HS-5 (cell line): ENCODE data around the gene SLC39A13.
A peak's percentile ranks its signal among the peaks of the same experiment; 100 is the strongest.

Experiments used
- DNase-seq: peaks from one replicate; pipeline ENCODE4 v3.0.0-alpha.2; 2012; ENCODE audit warnings: low read depth

The SLC39A13 gene

DNA sequence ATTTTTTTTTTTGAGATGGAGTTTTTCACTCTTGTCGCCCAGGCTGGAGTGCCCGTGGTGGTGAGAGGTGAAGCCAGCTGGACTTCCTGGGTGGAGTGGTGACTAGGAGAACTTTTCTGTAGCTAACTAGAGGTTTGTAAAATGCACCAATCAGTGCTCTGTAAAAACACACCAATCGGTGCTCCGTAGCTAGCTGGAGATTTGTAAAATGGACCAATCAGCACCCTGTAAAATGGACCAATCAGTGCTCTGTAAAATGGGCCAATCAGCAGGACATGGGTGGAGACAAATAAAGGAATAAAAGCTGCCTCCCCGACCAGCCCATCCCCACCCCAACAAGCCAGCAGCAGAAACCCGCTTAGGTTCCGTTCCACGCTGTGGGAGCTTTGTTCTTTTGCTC is 45.0 kb downstream of the SLC39A13 start:
- no peak for DNase-seq

DNA sequence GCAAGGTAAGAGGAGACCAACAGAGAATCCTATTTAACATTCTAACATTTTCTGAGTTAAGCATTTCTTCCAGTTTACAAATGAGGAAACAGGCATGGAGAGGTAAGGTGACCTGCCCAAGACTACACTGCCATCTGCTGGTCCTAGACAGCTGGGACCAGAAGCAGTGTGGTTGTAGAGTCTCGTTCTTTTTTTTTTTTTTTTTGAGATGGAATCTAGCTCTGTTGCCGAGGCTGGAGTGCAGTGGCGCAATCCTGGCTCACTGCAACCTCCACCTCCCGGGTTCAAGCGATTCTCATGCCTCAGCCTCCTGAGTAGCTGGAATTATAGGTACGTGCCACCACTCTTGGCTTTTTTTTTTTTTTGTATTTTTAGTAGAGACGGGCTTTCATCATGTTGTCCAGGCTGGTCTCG is 45.9 kb downstream of the SLC39A13 start:
- DNase-seq: peak; percentile 43

DNA sequence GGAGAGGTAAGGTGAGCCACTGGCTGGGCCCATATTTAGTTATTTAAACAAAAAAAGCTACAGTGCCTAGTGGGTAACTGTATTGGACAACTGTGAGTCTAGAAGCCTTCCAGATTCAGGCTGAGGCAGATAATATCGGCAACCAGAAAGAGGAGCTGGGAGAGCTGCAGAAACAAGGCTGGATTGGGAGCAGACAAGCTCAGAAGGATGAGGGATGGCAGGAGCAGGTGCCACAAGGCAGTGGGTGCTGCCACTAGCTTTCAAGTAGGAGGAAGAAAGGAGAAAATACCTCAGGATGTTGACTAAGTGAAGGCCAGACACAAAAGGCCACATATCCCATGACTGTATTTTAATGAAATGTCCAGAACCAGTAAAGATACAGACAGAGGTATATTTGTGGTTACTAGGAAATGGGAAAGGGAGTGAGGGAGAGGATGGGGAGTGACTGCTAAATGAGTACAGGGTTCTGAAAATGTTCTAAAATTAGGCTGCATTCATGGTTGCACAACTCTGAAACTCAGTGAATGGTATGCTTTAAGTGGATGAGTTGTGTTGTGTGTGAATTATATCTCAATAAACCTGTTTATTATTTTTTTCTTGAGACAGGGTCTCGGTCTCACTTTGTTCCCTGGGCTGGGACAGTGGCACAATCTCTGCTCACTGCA is 52.3 kb downstream of the SLC39A13 start:
- no peak for DNase-seq

DNA sequence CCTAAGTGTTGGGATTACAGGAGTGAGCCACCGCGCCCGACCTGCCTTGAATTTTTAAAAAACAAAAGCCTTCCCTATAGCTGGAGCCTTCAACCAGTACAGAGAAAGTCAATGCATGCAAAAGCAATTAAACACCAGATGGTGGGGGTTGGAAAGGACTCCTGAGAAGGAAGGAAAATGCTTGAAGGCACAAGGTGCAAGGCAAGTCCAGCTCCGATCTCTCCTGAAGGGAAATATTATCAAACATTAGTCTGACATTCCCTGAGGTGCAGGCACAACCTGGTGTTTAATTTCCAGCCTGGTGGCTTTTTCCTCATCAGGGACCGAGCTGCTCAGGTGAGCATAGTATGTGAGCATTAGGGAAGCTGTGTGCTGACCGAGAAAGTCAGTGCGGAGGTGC is 53.5 kb downstream of the SLC39A13 start:
- no peak for DNase-seq

DNA sequence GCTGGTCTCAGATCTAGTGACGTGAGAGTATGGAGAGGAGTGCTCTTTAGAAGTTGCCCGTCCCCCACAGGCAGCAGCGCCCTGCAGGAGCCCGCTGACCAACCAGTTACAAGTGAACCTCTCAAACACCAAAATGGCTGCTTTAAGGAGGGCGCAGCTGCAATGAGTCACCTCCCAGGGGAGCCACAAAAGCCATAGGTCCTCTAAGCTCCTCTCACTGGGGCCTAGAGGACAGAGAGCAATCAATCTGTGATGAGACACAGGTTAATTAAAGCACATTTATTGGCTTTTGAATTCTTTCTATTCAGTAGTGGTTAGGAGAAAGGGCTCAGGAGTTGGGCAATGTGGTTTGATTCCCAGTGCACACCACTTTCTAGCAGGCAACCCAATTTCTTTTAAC is 56.1 kb downstream of the SLC39A13 start:
- peak; percentile 25 for DNase-seq
